BJ (cell line): ENCODE measurements around the gene PRR5L. TPM values are rescaled to one million over a fixed set of nuclear protein-coding genes. Genes with fewer than 3 reads are reported as not detected.

Experiments
- CTCF ChIA-PET: fragments of 350-600 bp; formaldehyde crosslinking; extraction: SDS; loops from one replicate; lab custom pipeline; 2021; ENCODE audit warnings: antibody characterized with exemption, inconsistent platforms; lab: Yijun Ruan, JAX
- POLR2A ChIA-PET: fragments of 300-600 bp; sonication (Branson Sonifier 250); formaldehyde crosslinking; extraction: SDS; loops from one replicate; lab custom pipeline; 2021; ENCODE audit warnings: antibody characterized with exemption; lab: Charles Lee
- DNase-seq: peaks from one replicate; pipeline ENCODE4 v3.0.0-alpha.2; 2011; ENCODE audit warnings: low read depth
- H3K27me3 ChIP-seq: 2 replicates; pipeline ENCODE4 v1.6.0; 2011; ENCODE audit warnings: low read length; ENCODE audit not compliant: control insufficient read depth, insufficient read depth
- H3K36me3 ChIP-seq: 2 replicates; pipeline ENCODE4 v1.5.1; 2011; ENCODE audit warnings: low read length; ENCODE audit not compliant: control insufficient read depth, insufficient read depth
- H3K4me3 ChIP-seq: 2 replicates; pipeline ENCODE4 v1.5.1; 2011; ENCODE audit warnings: low read depth, mild to moderate bottlenecking, control low read depth, low read length
- CTCF ChIP-seq: IDR thresholded peaks from 2 replicates; pipeline ENCODE4 v1.5.1; 2011; ENCODE audit warnings: low read depth, mild to moderate bottlenecking, control low read depth, inconsistent platforms, low read length, moderate library complexity; ENCODE audit not compliant: insufficient read depth
- polyA plus RNA-seq: library from polyadenylated mRNA; depleted of rRNA; stranded (reverse); fragments of >200 nt; gene quantifications from 2 replicates; pipeline ENCODE4 v1.2.3, GENCODE V29; 2011

The PRR5L gene
- polyA plus RNA-seq, 1 experiment: 13.3 TPM

- no peak overlapping the region for H3K4me3 ChIP-seq
- no peaks in the 10 kb centered on the region for H3K36me3 ChIP-seq
- ChIA-PET CTCF (interaction anchor here (0.7 to 1.2 kb wide), 2 partner anchors 16 to 26 kb away, joined by 3 read pairs; no protein-coding TSS in a partner anchor), POLR2A (no interaction called here)
- no peaks in the 10 kb centered on the region for H3K27me3 ChIP-seq
- DNase-seq: no peak
- TF ChIP-seq CTCF: no peak
Observed at GRCh38 chr11:36349351-36350136, 53.5 kb downstream of the PRR5L start.

- H3K4me3 ChIP-seq: no peak overlapping the region
- ChIA-PET POLR2A (no interaction called here), CTCF (interaction anchor here (1.2 kb wide), 1 partner anchor 17 kb away, joined by 3 read pairs; no protein-coding TSS in a partner anchor)
- no peak for TF ChIP-seq CTCF
- no peaks in the 10 kb centered on the region for H3K36me3 ChIP-seq
- DNase-seq: no peak
- no peaks in the 10 kb centered on the region for H3K27me3 ChIP-seq
Observed at GRCh38 chr11:36350137-36350513, 54.0 kb downstream of the PRR5L start.

- Histone ChIP-seq H3K4me3 (no peak overlapping the region), H3K27me3 (no peaks in the 10 kb centered on the region), H3K36me3 (no peaks in the 10 kb centered on the region)
- DNase-seq: no peak
- ChIA-PET CTCF (interaction anchor here (1.0 to 1.2 kb wide), 2 partner anchors 18 to 126 kb away, joined by 4 read pairs; no protein-coding TSS in a partner anchor), POLR2A (no interaction called here)
- TF ChIP-seq CTCF: no peak
Observed at GRCh38 chr11:36352922-36353321, 56.8 kb downstream of the PRR5L start.

- no peaks in the 10 kb centered on the region for H3K36me3 ChIP-seq
- no peak for TF ChIP-seq CTCF
- CTCF ChIA-PET: interaction anchor here (1.1 to 2.0 kb wide), 3 partner anchors 10 to 21 kb away, joined by 3 to 6 read pairs (median 4); no protein-coding TSS in a partner anchor
- H3K27me3 ChIP-seq: no peaks in the 10 kb centered on the region
- H3K4me3 ChIP-seq: no peak overlapping the region
- POLR2A ChIA-PET: no interaction called here
- peak; percentile 92 for DNase-seq
Observed at GRCh38 chr11:36354221-36355003, 58.3 kb downstream of the PRR5L start.

GRCh38 chr11:36356201-36356600, 60.1 kb downstream of the PRR5L start:
- Histone ChIP-seq H3K4me3 (no peak overlapping the region), H3K36me3 (no peaks in the 10 kb centered on the region), H3K27me3 (no peaks in the 10 kb centered on the region)
- ChIA-PET POLR2A (no interaction called here), CTCF (interaction anchor here (2.0 kb wide), 1 partner anchor 8 kb away, joined by 4 read pairs; no protein-coding TSS in a partner anchor)
- no peak for DNase-seq
- TF ChIP-seq CTCF: no peak
